GF-D8 (cell line): ENCODE results near the gene XRCC6.
"Not testable (repeated sequence)": the region's sequence is repeated elsewhere in the genome, so short reads cannot be mapped to it uniquely, and the experiment has no call there.

ENCODE experiments used
- DNase-seq: peaks from one replicate; lab custom pipeline; 2025; lab: John Stamatoyannopoulos, UW

XRCC6 gene

DNA sequence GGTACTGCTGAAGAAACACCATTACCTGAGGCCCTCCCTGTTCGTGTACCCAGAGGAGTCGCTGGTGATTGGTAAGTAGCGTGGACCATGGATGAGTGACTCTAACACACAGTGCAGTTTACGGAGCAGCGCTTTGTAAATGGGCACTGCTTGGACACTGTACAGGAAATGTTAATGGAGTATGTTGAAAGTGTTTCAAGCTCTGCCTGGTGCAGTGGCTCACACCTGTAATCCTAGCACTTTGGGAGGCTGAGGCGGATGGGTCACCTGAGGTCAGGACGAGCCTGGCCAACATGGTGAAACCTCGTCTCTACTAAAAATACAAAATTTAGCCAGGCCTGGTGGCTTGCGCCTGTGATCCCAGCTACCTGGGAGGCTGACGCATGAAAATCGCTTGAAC lies 29.7 kb downstream of the XRCC6 start:
- DNase-seq: no peak

DNA sequence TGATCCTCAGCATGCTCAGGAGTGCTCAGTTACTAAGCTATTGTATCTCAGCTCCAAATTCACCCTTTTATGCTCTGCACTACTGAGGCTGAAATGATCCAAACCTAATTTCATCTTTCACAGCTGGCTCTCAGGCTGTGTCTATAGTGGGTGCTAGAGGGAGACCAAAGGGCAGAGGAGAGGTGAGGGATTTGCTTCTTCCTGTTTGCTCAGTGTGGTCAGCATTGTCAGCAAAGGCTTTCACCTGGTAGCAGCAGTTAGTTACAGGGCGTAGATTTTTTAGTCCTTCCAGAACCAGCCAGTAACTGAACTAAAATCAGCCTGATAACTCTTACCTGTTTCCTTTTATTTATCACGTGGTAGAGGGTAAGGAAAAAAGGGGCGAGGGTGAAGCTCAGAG lies 33.2 kb downstream of the XRCC6 start:
- no peak for DNase-seq

DNA sequence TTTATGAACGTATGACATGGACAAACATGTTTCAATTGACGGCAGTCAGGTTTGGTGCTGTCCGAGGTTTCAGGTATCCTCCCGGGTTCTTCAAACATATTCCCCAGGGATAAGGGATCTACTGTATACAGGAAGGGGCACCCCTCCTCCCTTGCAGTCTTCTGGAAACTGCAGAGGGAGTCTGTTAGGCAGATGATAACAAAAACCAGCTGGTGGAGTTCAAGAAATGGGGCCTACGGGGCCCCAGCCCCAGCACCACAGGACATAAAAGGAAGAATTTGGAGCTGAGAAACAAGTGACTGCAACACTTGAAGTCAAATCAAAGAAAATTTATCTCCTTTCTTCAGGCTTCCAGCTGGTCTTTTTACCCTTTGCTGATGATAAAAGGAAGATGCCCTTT lies 35.5 kb downstream of the XRCC6 start:
- no peak for DNase-seq

DNA sequence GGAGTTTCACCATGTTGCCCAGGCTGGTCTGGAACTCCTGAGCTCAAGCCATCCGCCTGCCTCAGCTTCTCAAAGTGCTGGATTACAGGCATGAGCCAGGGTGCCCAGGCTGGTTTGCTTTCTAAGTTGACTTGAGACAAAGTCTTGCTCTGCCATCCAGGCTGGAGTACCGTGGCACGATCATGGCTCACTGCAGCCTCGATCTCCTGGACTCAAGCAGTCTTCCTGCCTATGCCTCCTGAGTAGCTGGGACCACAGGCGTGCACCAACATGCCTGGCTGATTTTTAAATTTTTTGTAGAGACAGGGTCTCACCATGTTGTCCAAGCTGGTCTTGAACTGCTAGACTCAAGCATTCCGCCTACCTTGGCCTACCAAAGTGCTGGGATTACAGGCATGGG lies 36.6 kb downstream of the XRCC6 start:
- no peak for DNase-seq

DNA sequence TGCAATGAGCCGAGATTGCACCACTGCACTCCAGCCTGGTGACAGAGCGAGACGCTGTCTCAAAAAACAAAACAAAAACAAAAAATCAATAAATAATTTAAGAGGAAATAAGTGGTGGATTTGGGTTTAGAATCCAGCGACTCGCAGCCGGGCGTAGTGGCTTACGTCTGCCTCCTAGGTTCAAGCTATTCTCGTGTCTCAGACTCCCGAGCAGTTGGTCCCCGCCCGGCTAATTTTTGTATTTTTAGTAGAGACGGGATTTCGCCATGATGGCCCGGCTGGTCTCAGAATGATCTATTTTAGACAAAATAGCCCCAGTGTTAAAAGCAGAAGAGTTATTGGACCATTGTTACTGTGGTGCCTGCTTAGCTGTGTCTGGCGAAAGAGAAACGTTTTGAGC lies 37.8 kb downstream of the XRCC6 start:
- no peak for DNase-seq

DNA sequence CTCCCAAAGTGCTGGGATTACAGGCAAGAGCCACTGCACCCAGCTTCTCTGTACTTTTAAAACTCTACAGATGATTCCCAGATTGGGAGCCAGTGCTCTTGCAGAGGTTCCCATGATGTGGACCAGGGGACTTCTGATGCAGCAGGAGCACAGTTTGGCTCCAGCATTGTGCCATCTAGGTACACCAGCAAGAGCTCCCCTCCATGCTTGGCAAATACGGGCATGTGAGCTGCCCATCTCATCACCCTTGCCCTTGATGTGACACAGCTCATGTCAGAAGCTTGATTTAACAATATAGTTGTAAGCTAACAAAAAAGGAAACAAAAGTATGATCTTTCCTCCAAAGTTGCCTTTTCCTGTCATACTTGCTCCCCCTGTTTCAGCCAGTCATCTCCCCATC lies 38.8 kb downstream of the XRCC6 start:
- no peak for DNase-seq

DNA sequence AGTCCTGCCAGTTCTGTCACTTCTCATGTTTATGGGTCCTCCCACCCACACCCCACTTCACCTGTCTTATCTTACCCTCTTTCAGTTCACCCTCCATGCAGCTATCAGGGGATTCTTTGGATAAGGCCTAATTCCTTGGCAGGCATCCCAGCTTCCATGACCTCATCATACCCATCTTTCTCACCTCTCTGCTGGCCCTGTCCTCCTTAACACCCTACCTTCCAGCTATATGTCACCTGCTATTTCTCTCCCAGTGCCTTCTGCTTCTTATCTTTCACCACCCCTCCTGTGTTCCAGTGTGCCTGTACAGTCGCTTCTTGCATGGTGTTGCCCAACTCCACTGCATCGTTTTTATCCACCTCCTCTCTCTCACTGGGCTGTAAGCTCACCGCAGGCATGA lies 39.3 kb downstream of the XRCC6 start:
- DNase-seq: no peak

DNA sequence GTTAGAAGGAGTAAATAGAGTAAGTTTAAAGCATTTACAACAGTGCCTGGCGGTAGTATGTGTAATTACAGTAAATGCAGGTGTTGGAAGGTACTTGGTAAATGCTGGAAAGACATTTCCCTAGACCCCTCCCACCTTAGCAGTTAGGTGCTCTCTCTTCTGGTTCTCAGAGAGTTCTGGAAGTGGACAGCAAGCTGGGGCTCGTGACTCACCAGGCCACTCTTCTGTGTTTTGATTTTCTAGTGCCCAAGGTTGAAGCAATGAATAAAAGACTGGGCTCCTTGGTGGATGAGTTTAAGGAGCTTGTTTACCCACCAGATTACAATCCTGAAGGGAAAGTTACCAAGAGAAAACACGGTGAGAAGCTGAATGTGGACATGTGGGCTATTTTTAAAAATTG lies 40.0 kb downstream of the XRCC6 start:
- no peak for DNase-seq

DNA sequence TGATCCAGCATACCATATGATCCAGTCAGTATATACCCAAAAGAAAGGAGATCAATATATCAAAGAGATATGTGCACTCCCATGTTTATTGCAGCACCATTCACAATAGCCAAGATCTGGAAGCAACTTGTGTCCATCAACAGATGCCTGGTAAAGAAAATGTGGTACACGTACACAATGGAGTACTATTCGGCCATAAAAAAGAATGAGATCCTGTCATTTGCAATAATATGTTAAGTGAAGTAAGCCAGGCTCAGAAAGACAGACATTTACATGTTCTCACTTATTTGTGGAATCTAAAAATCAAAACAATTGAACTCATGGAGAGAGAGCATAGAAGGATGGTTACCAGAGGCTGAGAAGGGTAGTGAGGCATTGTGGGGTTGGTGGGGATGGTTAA lies 40.6 kb downstream of the XRCC6 start:
- no peak for DNase-seq

DNA sequence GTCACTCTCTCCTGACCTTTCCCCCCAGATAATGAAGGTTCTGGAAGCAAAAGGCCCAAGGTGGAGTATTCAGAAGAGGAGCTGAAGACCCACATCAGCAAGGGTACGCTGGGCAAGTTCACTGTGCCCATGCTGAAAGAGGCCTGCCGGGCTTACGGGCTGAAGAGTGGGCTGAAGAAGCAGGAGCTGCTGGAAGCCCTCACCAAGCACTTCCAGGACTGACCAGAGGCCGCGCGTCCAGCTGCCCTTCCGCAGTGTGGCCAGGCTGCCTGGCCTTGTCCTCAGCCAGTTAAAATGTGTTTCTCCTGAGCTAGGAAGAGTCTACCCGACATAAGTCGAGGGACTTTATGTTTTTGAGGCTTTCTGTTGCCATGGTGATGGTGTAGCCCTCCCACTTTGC lies 42.5 kb downstream of the XRCC6 start:
- DNase-seq: not testable (repeated sequence)

DNA sequence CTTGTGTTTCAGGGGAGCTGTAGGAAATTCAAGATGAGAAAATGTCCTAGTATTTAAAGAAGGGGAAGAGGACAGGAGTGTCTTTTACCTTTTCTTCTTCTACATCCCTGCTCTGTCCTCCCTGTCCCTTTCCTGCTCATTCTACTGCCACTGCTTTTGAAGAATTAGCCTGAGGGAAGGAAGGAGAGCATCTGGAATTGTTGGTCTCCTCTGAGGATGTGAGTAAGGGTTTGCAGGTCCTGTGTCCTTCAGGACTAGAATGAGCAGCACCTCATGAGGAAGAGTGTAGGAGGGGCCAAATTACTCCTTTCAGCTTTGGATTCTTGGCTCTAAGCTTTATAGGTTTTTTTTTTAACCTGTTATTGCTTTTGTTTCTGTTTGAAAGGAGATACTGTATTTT lies 43.4 kb downstream of the XRCC6 start:
- no peak for DNase-seq

DNA sequence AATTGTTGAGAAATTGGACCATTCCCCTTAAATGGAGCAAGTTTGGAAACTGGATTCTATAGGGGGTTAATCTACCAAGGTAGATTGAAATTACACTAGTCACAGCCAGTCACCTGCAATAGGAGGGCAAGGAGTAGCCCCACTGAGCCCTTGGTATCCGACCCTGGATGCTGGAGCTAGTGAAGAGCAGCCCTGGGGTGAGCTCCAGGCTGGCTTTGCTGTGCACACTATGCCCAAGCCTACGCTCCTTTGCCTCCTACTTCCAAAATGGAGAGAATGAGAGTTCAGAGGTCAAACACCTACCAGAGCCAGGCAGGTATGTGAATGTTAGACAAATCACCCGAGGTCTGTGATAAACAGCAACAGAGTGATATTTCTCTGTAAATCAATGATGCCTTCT lies 43.9 kb downstream of the XRCC6 start:
- DNase-seq: no peak

DNA sequence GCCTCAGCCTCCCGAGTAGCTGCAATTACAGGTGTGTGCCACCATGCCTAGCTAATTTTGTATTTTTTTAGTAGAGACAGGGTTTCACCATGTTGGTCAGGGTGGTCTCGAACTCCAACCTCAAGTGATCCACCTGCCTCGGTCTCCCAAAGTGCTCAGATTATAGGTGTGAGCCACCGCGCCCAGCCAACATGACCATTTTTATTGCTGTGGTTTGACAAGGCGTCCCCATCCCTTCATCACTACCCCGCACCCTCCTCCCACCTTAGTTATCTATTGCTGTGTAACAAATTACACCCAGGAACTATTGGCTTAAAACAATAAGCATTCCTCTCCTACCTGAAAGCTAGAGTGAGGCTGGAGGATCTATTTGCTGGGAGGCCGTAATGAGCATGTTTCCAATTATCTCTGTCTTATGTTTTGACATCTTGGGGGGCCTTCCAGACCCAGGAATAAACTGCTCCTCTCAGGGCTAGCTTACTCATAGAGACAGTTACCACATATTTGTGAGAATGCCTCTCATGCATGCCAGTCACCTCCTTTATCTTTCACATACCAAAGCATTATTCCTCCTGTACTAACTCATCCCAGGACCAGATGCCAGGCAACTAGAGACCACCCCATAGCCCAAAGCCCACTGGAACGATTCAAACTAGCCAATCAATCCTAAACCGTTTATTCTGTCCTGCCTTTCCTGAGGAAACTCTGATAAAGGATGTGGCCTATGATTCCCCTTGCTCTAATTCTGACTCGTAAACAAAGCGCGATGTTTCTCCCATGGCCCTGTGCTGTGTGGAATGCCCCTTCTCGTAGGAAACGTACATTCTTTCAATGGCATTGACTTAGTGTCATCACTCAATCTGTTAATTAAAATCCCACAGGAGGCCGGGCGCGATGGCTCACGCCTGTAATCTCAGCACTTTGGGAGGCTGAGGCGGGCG lies 48.1 kb downstream of the XRCC6 start:
- DNase-seq: no peak

DNA sequence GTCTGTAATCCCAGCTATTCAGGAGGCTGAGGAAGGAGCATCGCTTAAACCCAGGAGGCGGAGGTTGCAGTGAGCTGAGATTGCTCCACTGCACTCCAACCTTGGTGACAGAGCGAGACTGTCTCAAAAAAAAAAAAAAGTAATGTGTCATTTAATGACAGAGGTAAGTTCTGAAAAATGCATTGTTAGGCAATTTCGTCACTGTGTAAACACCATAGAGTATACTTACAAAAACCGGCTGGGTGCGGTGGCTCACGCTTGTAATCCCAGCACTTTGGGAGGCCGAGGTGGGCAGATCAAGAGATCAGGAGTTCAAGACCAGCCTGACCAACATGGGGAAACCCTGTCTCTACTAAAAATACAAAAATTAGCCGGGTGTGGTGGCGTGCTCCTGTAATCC lies 51.0 kb downstream of the XRCC6 start:
- not testable (repeated sequence) for DNase-seq

DNA sequence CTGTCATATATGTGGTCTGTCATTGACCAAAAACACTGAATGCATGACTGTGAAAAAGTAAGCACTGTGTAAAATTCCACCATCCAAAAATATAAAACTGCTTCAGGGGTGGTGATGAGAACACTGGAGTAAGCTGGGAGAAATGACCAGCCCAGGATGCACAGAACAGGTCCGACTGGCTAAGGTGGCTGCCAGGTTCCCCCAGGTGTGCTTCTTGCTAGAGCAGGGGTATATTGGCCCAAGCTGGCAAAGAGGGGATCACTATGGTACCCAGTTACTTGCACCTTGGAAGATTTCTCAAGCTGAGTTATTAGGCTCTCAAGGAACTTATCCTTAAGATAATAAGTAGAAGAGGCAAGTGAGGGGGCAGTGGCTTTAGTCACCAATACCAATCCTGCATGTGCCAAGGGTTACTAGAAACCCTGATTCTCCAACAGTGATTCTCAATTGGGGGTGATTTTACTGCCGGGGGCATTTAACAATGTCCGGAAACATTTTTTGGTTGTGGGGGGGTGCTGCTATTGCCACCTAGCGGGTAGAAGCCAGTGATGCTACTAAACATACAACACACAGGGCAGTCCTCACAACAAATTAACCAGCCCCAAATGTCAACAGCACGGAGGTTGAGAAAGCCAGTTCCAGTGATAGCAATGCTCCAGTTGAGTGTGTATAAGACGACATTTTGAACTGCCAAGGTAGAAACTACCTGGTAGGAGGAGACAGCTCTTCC lies 51.9 kb downstream of the XRCC6 start:
- DNase-seq: no peak

DNA sequence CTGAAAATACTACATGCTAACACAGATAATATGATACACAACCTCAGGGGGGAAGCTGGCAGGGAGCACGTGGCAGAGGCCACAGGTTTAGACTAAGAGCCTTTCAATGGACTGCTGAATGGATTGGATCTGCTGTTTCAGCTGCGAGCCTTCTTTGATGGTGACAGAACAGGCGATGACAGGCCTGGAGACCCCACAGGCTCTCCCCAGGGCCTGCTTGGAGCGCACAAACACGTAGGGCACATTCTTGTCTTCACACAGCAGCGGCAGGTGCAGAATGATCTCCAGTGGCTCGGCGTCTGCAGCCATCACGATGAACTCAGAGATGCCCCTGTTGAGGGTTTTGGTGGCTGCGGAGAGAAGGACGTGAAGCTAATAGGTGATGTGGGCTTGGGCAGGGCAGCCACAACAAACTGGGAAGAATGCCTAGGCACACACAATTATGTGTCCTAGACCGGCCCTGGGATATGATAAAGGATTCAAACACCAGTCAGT lies 53.8 kb downstream of the XRCC6 start:
- no peak for DNase-seq

DNA sequence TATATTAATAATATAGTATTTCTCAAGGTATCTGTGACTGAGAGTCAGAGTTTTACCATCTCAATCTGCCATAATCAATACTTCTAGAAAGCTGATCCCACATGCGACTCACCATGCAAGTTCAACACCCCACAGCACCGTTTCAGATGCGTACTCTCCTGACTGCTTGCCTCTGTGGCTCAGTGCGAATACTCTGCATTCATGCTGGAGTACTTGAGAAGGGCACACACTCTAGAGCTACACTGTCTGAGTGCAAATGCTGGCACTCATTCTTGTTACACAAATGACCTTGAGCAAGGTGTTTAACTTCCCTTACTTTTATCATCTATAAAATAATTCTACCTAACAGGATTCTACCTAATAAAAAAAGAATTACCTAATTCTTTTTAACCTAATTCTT lies 55.0 kb downstream of the XRCC6 start:
- no peak for DNase-seq

DNA sequence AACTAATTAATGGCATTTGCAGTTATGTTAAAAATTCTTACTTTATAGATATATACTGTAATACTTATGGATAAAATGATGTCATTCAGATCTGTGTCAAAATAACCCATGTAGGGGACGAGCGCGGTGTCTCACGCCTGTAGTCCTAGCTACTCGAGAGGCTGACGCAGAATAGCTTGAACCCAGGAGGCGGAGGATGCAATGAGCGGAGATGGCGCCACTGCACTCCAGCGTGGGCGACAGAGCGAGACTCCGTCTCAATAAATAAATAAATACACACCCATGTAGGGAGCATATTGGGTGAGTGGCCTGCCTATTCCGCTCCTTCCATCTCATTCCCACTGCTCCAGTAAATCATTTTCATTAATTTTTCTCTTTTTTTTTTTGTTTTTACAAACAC lies 60.5 kb downstream of the XRCC6 start:
- no peak for DNase-seq

DNA sequence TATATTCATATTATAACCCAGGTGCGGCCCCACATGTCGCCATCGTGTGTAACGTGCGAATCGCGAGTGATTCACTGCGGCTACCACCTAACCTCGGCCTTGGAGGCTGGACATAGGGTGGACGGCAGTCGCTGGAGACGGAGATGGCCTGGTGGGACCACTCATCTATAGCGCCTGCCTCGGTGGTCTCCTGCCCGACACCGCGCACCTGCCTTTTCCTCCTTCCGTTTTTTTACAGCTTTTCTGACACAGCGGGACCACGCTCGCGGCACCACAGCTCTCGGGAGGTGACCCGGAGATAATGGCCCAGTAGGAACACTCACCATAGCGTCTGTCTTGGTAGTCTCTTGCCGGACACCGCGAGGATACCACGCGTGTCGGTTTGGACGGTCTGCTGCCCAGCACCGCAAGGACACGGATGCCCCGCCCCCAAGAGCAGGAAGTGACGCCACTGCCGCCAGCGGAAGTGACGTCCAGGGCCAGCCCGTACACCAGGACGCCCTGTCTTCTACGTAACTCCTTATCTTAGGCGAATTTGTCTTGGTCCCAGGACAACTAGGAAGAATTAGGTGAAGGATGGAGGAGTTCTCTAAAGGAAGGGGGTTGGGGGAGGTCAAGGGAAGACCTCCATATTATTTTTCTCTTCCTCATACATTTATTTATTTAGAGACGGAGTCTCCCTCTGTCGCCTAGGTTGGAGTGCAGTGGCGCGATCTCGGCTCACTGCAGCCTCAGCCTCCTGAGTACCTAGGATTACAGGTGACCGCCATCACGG lies 61.1 kb downstream of the XRCC6 start:
- DNase-seq: peak; percentile 13

DNA sequence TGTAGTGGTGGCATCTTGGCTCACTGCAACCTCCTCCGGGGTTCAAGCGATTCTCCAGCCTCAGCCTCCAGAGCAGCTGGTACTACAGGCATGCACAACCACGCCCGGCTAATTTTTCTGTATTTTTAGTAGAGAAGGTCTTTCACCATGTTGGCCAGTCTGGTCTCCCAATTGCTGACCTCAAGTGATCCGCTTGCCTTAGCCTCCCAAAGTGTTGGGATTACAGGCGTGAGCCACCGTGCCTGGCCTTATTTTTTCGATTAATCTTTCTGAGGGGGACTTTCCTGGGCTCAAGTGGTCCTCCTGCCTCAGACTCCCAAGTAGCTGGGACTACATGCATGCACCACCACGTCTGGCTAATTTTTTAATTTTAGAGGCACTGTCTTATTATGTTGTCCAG lies 62.0 kb downstream of the XRCC6 start:
- DNase-seq: no peak

DNA sequence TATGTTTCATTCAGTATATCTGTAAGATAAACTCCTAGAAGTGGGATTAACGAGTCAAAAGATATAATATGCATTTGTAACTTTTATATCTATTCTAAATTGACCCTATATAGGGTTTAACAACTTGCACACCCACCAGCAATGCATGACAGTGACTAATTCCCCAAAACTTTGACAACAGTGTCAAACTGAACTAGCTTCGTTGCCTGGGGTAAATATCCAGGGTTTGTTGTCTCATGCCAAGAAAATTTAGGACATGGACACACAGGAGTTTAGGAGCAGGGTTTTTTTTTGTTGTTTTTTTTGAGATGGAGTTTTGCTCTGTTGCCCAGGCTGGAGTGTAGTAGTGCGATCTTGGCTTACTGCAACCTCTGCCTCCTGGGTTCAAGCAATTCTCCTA lies 62.5 kb downstream of the XRCC6 start:
- DNase-seq: no peak

DNA sequence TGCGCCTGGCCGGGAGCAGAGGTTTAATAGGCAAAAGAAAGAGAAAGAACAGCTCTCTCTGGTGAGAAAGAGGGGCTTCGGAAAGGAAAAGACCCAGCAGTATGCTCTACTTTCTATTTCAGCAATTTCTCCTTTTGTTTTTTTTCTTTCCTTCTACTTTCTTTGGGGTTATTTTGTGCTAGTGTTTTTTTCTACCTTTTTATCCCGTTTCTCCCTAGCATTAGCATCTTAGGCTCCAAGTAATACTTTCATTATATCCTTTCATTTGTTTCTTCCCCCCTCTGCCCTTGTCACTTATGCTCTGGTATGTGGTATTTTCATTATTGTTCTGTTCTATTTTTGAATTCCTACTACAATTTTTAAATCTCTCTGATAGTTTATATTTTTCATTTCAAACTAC lies 63.1 kb downstream of the XRCC6 start:
- no peak for DNase-seq

DNA sequence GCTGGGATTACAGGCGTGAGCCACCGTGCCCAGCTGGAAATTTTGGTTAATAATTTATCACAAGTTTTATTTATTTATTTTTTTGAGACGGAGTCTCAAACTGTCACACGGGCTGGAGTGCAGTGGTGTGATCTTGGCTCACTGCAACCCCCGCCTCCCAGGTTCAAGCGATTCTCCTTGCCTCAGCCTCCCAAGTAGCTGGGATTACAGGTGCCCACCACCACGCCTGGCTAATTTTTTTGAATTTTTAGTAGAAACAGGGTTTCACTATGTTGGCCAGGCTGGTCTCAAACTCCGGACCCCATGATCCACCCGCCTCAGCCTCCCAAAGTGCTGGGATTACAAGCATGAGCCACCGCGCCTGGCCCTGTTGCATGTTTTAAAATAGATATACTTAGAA lies 65.8 kb downstream of the XRCC6 start:
- not testable (repeated sequence) for DNase-seq
